Measurements from ENCODE around the gene B4GALT5.

B4GALT5 gene

DNA sequence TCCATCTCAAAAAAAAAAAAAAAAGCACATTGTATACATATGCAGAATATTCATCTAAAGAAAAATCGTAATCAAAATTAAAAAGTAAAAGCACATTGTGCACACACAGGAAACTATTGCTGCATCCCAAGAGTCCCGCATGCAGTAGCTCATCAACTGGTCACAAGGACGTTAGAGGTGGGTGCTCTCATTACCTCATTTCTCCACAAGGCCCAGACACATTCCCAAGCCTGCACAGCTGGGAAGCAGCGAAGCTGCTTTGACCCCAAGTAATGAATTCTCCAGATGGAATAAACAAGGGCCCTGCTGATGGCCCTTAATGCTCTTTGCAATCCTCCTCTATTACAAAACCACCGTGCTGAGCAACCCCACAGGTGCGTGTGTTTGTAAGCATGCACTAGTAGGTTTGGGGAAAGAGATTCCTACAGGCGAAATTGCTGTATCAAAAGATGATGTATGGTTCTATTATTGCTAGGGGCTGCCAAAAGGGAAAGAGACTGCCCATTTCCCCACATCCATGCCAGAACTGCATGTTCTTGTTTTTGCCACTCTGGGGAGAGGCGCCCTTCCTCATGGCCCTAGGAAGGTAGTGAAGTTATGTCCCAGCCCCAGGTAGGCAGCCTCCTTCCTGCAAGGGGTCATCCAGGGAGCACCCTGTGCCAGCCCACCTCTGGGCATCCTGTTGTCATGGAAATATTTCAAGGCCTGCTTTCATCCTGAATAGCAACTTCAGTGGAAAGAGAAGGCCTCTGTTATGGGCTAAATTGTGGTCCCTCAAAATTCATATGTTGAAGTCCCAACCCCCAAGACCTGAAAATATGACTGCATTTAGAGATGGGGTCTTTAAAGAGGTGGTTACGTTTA lies 111.1 kb downstream of the B4GALT5 start:
- TF ChIP-seq, protein P1, sequence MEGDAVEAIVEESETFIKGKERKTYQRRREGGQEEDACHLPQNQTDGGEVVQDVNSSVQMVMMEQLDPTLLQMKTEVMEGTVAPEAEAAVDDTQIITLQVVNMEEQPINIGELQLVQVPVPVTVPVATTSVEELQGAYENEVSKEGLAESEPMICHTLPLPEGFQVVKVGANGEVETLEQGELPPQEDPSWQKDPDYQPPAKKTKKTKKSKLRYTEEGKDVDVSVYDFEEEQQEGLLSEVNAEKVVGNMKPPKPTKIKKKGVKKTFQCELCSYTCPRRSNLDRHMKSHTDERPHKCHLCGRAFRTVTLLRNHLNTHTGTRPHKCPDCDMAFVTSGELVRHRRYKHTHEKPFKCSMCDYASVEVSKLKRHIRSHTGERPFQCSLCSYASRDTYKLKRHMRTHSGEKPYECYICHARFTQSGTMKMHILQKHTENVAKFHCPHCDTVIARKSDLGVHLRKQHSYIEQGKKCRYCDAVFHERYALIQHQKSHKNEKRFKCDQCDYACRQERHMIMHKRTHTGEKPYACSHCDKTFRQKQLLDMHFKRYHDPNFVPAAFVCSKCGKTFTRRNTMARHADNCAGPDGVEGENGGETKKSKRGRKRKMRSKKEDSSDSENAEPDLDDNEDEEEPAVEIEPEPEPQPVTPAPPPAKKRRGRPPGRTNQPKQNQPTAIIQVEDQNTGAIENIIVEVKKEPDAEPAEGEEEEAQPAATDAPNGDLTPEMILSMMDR (IDR thresholded peaks at IDR 0.05; ENCODE audit: low read depth, low read length): no peak
- no peak for TF ChIP-seq EZH2phosphoT487 (IDR thresholded peaks at IDR 0.05; ENCODE audit: low read depth)
- Histone ChIP-seq H3K9me3 (ENCODE audit: insufficient read depth, low read length) (0 out of 2 replicates have a peak, but pooled peaks cover 4% of the 10 kb centered on the region), H3K4me1 (ENCODE audit: low read length) (peaks cover 3% of the 10 kb centered on the region; the same call in 1 of the 2 replicates), H3K27me3 (ENCODE audit: low read depth, low read length) (peaks cover 12% of the 10 kb centered on the region), H4K20me1 (ENCODE audit: insufficient read depth, low read length) (no peaks in the 10 kb centered on the region), H3K4me2 (ENCODE audit: low read length) (no peak overlapping the region), H3K27ac (ENCODE audit: low read length) (no peak overlapping the region), H3K9ac (ENCODE audit: low read length) (no peak overlapping the region), H2AFZ (ENCODE audit: low read depth, low read length) (no peak overlapping the region), H3K79me2 (ENCODE audit: low read length) (no peaks in the 10 kb centered on the region), H3K36me3 (replicated peaks; ENCODE audit: low read depth, low read length) (no peaks in the 10 kb centered on the region), H3K4me3 (ENCODE audit: low read length) (no peak overlapping the region)

DNA sequence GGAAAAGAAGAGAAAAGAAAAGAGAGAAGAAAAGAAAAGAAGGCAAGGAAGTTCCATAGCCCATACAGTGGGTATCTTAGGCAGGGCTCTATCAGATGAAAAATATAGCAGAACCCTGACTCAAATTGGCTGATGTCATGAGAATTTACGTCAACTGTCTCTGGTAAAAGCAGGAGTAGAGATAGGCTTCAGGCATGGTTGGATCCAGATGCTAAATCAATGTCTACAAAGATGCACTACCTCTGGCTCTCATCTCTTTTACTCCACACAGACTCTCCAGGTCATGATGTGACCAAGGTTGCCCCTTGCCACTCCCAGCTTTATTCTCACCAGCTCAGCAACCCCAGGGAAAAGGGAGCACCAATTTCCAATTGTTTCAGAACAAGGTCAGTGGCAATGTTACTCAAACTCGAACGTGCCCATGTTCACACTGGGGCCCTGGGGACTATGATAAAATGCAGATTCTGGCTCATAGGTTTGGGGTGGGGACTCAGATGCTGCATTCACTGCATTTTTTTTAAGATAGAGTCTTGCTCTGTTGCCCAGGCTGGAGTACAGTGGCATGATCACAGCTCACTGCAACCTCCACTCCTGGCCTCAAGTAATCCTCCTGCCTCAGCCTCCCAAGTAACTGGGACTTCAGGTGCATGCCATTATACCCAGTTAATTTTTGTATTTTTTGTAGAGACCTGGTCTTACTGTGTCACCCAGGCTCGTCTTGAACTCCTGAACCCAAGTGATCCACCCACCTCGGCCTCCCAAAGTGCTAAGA lies 112.3 kb downstream of the B4GALT5 start:
- H3K79me2 ChIP-seq (ENCODE audit: low read length): no peaks in the 10 kb centered on the region
- H3K9ac ChIP-seq (ENCODE audit: low read length): no peak overlapping the region
- H2AFZ ChIP-seq (ENCODE audit: low read depth, low read length): no peak overlapping the region
- H3K4me1 ChIP-seq (ENCODE audit: low read length): peaks cover 11% of the 10 kb centered on the region
- H3K27ac ChIP-seq (ENCODE audit: low read length): no peak overlapping the region
- no peak overlapping the region for H3K4me2 ChIP-seq (ENCODE audit: low read length)
- peaks cover 12% of the 10 kb centered on the region; the same call in 1 of the 2 replicates for H3K27me3 ChIP-seq (ENCODE audit: low read depth, low read length)
- no peaks in the 10 kb centered on the region for H4K20me1 ChIP-seq (ENCODE audit: insufficient read depth, low read length)
- no peak overlapping the region for H3K4me3 ChIP-seq (ENCODE audit: low read length)
- H3K9me3 ChIP-seq (ENCODE audit: insufficient read depth, low read length): 0 out of 2 replicates have a peak, but pooled peaks cover 4% of the 10 kb centered on the region
- TF ChIP-seq EZH2phosphoT487 (IDR thresholded peaks at IDR 0.05; ENCODE audit: low read depth): no peak
- TF ChIP-seq, protein P1 (IDR thresholded peaks at IDR 0.05; ENCODE audit: low read depth, low read length): no peak
- H3K36me3 ChIP-seq (replicated peaks; ENCODE audit: low read depth, low read length): no peaks in the 10 kb centered on the region

DNA sequence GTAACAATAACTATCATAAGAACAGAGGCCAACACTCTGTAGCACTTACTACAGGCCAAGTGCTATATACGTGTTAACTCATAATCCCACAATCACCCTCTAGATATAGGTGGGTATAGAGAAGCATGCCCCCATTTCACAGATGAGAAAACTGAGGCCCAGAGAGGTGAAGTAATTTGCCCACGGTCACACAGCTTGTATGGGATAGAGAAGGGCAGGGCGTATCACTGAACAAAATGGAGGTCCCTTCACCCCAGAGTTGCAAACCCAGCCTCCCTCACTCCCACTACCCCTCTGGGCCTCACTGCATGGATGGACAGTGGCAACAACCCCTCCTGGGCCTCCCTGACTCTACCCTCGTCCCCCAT lies 113.9 kb downstream of the B4GALT5 start:
- H3K4me1 ChIP-seq (ENCODE audit: low read length): peaks cover 16% of the 10 kb centered on the region
- no peak overlapping the region for H3K9ac ChIP-seq (ENCODE audit: low read length)
- no peak overlapping the region for H3K27ac ChIP-seq (ENCODE audit: low read length)
- no peaks in the 10 kb centered on the region for H4K20me1 ChIP-seq (ENCODE audit: insufficient read depth, low read length)
- H3K79me2 ChIP-seq (ENCODE audit: low read length): no peaks in the 10 kb centered on the region
- no peak overlapping the region for H3K4me2 ChIP-seq (ENCODE audit: low read length)
- no peak overlapping the region for H3K4me3 ChIP-seq (ENCODE audit: low read length)
- no peaks in the 10 kb centered on the region for H3K36me3 ChIP-seq (replicated peaks; ENCODE audit: low read depth, low read length)
- H3K9me3 ChIP-seq (ENCODE audit: insufficient read depth, low read length): 0 out of 2 replicates have a peak, but pooled peaks cover 4% of the 10 kb centered on the region
- H3K27me3 ChIP-seq (ENCODE audit: low read depth, low read length): 0 out of 2 replicates have a peak, but pooled peaks cover 5% of the 10 kb centered on the region
- no peak overlapping the region for H2AFZ ChIP-seq (ENCODE audit: low read depth, low read length)
- TF ChIP-seq, protein P1 (IDR thresholded peaks at IDR 0.05; ENCODE audit: low read depth, low read length): no peak
- TF ChIP-seq EZH2phosphoT487 (IDR thresholded peaks at IDR 0.05; ENCODE audit: low read depth): no peak

All from OCI-LY3 (cell line).